HepG2 (cell line): ENCODE results near the gene IQGAP2.

Source experiments
- CTCF ChIP-seq: sonication (generic); formaldehyde crosslinking; IDR thresholded peaks from 2 replicates; pipeline ENCODE4 v1.5.0; 2020; ENCODE audit warnings: mild to moderate bottlenecking, missing genetic modification reagents, moderate library complexity
- SIN3A ChIP-seq: IDR thresholded peaks from 2 replicates; pipeline ENCODE4 v1.6.1; 2011; ENCODE audit warnings: low read depth, mild to moderate bottlenecking, control low read depth, low read length, borderline replicate concordance
- XRCC5 ChIP-seq: fragments of 200-400 bp; formaldehyde crosslinking; optimal IDR thresholded peaks from 2 replicates; pipeline ENCODE3; 2017; ENCODE audit warnings: mild to moderate bottlenecking, low read length
- ZBTB4 ChIP-seq: sonication (generic); formaldehyde crosslinking; IDR thresholded peaks from 2 replicates; pipeline ENCODE4 v1.4.0; 2020; ENCODE audit warnings: missing genetic modification reagents, mild to moderate bottlenecking, borderline replicate concordance
- ZNF136 ChIP-seq: sonication (generic); formaldehyde crosslinking; IDR thresholded peaks from 2 replicates; pipeline ENCODE4 v1.8.1; 2022; ENCODE audit warnings: low read depth, mild to moderate bottlenecking, moderate library complexity, missing genetic modification reagents
- ZNF362 ChIP-seq: sonication (generic); formaldehyde crosslinking; IDR thresholded peaks from 2 replicates; pipeline ENCODE4 v1.4.0; 2020; ENCODE audit warnings: missing genetic modification reagents, mild to moderate bottlenecking, borderline replicate concordance
- ZNF513 ChIP-seq: sonication (generic); formaldehyde crosslinking; conservative IDR thresholded peaks from 2 replicates; pipeline ENCODE4 v1.5.0; 2020; ENCODE audit warnings: missing genetic modification reagents

GRCh38 chr5:76620166-76620565 is 217.1 kb downstream of the IQGAP2 start:
- TF ChIP-seq ZNF513: no peak
- TF ChIP-seq CTCF (CRISPR knock-in tag): no peak
- TF ChIP-seq SIN3A: no peak
- TF ChIP-seq ZBTB4: no peak
- TF ChIP-seq XRCC5: no peak
- no peak for TF ChIP-seq ZNF136
- TF ChIP-seq ZNF362 (CRISPR knock-in tag): no peak
